Motor neuron (in vitro differentiated cells): ENCODE data around the gene MYO7B. TPM values are rescaled to one million over a fixed set of nuclear protein-coding genes. Genes with fewer than 3 reads are reported as not detected.
A peak's percentile ranks its signal among the peaks of the same experiment; 100 is the strongest.

Source experiments
- ATAC-seq, 8 experiments: fragments of 200-7000 bp; cut with Tn5 transposase; replicated peaks in 6 of 8; 2 replicates each; pipeline ENCODE4 v1.8.0; 2021; ENCODE audit warnings: mild to moderate bottlenecking in 8 of 8, moderate library complexity in 8 of 8
- H3K27ac ChIP-seq, 2 donors: fragments of 250-450 bp; sonication (Bioruptor Pico); 2 replicates each; pipeline ENCODE4 v1.9.0; 2021; ENCODE audit warnings: antibody characterized with exemption in 2 of 2, mild to moderate bottlenecking in 2 of 2, moderate library complexity in 1 of 2
- H3K4me1 ChIP-seq, 2 donors: fragments of 250-450 bp; sonication (Bioruptor Pico); replicated peaks in 1 of 2; 2 replicates each; pipeline ENCODE4 v1.6.1; 2021; ENCODE audit warnings: antibody characterized with exemption in 2 of 2, mild to moderate bottlenecking in 2 of 2, moderate library complexity in 1 of 2
- H3K4me3 ChIP-seq, 5 donors: fragments of 250-450 bp; sonication (Bioruptor Pico); 2 replicates each; pipeline ENCODE4 v1.9.0; 2021; ENCODE audit warnings: antibody characterized with exemption in 5 of 5, mild to moderate bottlenecking in 5 of 5, moderate library complexity in 4 of 5
- WGBS, 10 experiments: fragments of 450-650 bp; shearing (Covaris generic); methylation state at CpG; one replicate each; pipeline ENCODE4 v1.0.0; 2022; 5-methylcytosine and 5-hydroxymethylcytosine counted together
- in situ Hi-C, 9 experiments: fragments of 400-800 bp; cut with MboI; loops; one replicate each; pipeline ENCODE4 v1.15.0; 2021; ENCODE audit warnings: low sequenced_read_pairs in 9 of 9, low pct_unique_long_range_greater_than_20kb in 2 of 9; ENCODE audit not compliant: unreplicated experiment in 9 of 9
- total RNA-seq, 8 experiments: library from RNA; unstranded; fragments of 300-600 nt; gene quantifications; 2 replicates each; pipeline versions ENCODE4 v1.2.3 to v1.2.4, GENCODE V29; 2022

MYO7B gene
- total RNA-seq, 8 experiments from 2014 or later = 0.08 to 1.1 (median 0.36) TPM; not detected in 2

DNA sequence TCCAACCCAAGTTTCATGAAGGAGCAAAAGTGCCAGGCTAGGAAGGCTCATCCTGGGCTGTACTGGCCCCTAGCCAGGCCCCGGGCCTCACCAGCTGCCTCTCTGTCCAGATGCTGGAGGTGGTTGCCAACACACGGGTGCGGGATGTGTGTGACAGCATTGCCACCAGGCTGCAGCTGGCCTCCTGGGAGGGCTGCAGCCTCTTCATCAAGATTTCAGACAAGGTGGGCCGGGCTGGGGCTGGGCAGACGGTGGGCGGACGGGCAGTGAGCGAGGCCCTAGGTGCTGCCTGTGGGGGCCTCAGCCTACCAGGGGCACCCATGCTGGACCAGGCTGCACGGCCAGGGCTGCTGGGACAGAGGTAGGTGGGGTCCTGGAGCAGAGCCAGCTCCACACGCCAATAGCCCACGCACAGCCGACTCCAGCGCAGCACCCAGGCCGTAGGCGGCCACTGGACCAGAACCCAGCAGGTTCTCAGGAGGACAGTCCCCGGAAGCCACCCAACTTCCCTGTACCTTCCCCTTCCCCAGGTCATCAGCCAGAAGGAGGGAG, 98.7 kb downstream of the MYO7B start:
- ATAC-seq = peak in 1 of 8 experiments; percentile 21
- Histone ChIP-seq H3K27ac (no peak overlapping the region), H3K4me3 (no peak overlapping the region), H3K4me1 (peaks cover 10 to 11% of the 10 kb centered on the region in 2 donors)
- 70 to 100% methylated on average over 1 to 2 of the region's 16 CpGs; no CpG with 5 or more reads in 8 of the 10 experiments for WGBS, 10 experiments
- in situ Hi-C loops = no loop called here

DNA sequence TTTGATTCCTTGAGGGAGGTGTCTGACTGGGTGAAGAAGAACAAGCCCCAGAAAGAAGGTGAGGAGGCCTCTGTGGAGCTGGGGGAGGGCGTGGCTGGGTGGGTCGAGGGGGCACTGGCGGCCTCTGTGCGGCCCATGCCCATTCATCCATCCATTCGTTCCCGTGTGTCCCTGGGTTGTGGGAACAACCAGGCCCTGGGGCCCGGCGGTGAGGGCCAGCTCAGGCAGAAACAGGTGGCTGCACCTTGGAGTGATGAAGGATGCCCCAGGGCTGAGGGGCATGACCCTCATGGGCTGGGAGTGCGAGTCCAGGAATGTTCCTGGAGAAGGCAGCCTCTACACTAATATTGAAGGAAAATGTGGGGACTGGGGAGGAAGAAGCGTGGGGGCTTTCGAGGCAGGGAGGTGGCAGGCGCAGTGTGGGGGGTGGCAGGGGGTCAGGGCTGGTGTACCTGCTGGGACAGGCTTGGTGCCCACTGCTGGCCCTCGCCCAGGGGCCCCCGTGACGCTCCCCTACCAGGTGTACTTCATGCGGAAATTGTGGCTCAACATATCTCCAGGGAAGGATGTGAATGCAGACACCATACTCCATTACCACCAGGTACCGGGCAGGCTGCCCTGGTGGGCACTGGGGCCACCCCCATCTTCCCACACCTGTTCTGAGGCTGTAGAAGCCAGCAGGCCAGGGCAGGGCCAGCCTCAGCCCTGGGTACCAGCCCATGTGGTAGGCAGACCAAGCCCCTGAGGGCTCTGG, 99.3 kb downstream of the MYO7B start:
- Histone ChIP-seq H3K4me3 (no peak overlapping the region), H3K4me1 (peaks cover 10 to 11% of the 10 kb centered on the region in 2 donors), H3K27ac (no peak overlapping the region)
- in situ Hi-C loops = no loop called here
- 100% methylated on average over 1 of the region's 17 CpGs; no CpG with 5 or more reads in 8 of the 10 experiments for WGBS, 10 experiments
- ATAC-seq = no peak

DNA sequence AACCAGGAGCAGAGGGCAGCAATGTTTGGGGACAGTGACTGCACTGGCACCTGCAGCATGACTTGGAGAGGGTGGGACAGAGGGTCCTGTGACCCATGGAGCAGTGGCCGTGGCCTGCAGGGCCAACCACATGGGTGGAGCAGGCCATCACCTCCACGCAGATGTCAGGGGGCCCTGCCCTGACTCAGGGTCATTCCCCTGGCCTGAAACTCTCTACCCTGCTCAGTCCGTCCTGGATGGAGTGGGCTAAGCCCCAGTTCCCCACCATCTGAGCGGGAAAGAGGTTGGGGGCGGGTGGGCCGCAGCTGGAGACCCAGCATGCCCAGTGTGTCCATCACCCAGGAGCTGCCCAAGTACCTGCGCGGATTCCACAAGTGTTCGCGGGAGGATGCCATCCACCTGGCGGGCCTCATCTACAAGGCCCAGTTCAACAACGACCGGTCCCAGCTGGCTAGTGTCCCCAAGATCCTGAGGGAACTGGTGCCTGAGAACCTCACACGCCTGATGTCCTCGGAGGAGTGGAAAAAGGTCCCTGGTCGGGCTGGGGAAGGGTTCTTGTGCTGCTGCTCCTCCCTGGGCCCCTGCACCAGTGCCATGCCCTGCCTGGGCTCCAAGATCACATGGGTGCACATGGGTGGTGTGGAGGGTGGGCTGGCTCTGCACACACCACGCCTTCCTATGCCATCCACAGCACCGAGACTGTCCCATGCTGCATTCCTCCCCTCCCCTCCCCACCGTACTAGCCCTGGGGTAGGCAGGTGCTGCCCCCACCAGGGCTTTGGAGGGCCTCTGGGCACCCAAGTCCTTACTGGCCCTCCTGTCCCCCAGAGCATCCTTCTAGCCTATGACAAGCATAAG, 100.1 kb downstream of the MYO7B start:
- Histone ChIP-seq H3K4me1 (peaks cover 15 to 19% of the 10 kb centered on the region in 2 donors), H3K4me3 (no peak overlapping the region), H3K27ac (no peak overlapping the region)
- WGBS, 10 experiments = 82 to 100% methylated on average over 1 to 8 of the region's 19 CpGs; no CpG with 5 or more reads in 8 of the 10 experiments
- ATAC-seq = no peak
- in situ Hi-C loops = no loop called here

DNA sequence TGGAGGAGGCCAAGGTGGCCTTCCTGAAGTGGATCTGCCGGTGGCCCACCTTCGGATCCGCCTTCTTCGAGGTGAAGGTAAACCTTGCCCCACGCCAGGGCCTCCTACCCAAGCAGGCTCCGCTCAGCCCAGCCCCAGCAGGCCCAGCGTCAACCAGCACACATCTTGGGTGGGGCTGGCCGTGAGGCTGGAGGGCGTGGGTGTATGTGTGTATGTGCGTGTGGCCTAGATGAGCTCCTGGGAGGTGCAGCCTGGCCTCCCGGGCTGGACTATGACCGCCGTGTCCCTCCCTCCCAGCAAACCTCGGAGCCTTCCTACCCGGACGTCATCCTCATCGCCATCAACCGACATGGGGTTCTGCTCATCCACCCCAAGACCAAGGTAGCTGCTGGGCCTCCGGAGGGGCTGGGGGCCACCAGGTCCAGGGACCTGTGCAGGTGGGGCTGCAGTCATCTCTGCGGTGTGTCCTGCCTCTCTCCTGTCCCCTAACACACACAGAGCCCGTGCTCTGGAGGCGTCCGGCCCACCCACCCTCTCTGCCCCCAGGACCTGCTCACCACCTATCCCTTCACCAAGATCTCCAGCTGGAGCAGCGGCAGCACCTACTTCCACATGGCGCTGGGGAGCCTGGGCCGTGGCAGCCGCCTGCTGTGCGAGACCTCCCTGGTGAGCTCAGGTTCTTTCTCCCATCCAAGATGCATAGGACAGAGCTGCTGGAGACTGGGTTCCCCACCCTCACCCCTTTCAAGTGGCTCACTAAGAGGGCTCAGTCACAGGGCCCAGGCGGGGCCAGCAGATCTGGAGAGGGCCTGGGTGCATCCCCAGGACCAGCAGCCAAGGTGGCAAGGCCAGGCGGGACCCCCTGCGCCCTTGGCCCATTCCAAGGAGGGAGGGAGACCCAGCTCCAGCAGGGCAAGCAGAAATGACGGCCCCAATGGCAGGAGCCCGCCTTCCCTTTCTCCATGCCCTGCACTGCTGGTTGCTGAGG, 101.1 kb downstream of the MYO7B start:
- 90 to 100% methylated on average over 1 to 2 of the region's 33 CpGs; no CpG with 5 or more reads in 8 of the 10 experiments for WGBS, 10 experiments
- H3K4me3 ChIP-seq = no peak overlapping the region
- in situ Hi-C loops = no loop called here
- H3K27ac ChIP-seq = no peak overlapping the region
- H3K4me1 ChIP-seq = peaks cover 15 to 19% of the 10 kb centered on the region in 2 donors
- ATAC-seq = peak in 3 of 8 experiments; percentile 62 to 69 (median 62)

DNA sequence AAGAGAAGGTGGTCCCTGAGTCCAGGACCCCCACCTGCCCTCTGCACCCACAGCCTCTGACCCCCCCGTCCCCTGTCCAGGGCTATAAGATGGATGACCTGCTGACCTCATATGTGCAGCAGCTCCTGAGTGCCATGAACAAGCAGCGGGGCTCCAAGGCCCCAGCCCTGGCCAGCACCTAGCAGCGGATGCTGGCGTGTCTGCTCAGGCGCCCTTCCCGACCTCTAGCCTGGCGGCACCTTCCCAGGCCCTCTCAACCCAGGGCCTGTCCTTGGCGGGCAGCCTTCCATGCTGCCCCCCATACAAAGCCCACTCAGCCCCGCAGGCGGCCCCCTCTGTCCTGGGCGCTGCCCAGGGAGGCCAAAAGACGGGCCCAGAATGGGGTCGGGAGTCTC, 101.8 kb downstream of the MYO7B start:
- in situ Hi-C loops = no loop called here
- WGBS, 10 experiments = no CpG with 5 or more reads among the region's 13 CpGs
- no peak overlapping the region for H3K4me3 ChIP-seq
- H3K4me1 ChIP-seq = peaks cover 15 to 19% of the 10 kb centered on the region in 2 donors
- ATAC-seq = no peak
- H3K27ac ChIP-seq = no peak overlapping the region

DNA sequence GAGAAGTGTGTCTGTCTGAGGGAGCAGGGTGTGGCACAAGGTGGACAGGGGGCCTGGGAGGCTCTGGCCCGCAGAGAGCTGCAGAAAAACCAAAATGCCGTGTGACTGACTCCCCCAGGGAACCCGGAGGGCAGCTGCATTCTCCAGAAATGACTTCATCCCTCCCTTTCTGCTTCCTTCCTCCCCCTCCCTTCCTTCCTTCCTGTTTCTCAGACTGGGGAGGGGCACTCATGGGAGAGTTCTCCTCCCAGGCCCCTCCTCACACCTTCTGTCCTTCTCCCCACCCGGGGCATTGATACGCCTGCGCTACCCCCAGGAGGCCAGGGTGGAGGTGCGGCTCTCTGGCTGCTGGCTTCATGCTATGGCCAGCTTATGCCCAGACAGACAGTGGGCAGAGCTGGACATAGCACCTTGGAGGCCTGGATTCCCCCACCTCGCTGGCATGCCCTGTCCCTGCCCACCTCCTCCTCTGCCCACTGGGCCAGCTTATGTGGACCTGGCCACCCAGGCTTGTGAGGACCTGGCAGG, 102.3 kb downstream of the MYO7B start:
- Histone ChIP-seq H3K4me3 (no peak overlapping the region), H3K4me1 (peaks cover 15 to 19% of the 10 kb centered on the region in 2 donors), H3K27ac (no peak overlapping the region)
- peak; percentile 5 to 36 (median 18) for ATAC-seq
- WGBS, 10 experiments = 20 to 50% (median 40%) methylated on average over 1 of the region's 8 CpGs; no CpG with 5 or more reads in 7 of the 10 experiments
- in situ Hi-C loops = no loop called here

DNA sequence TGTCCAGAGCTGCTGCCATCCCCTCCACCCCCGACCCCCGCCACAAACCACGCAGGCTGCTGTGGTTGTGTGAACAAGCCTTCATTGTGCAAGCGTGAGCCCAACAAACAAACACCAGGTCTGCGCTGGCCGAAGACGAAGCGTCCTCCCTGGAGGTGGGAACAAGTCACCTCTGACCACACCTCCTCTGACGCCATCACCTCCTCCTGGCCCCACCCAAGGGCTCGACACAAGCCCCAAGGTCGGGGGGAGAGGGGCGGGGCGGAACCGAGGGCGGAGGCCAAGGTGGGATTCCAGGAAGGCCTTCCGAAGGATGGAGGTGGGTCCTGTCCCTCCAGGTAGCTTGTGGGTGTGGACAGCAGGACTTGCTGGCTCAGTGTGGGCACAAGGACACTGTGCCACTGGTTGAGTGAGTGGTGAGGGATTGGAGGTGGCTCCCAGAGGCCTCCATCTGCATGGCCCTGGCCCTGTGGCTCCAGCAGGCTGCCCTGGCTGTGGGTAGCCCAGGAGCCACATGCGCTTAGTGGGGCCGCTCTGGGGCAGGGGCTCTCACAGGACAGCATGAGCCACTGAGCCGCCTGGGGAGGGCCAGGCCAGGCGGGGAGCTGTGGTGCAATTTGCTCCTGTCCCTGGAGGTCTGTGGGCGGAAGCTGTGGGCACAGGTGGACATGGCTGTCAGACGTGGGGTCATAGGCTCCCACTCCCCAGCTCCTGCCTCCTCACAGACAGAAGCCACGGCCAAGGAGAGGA, 103.1 kb downstream of the MYO7B start:
- no peak for ATAC-seq
- 100% methylated on average over 1 to 2 of the region's 23 CpGs; no CpG with 5 or more reads in 8 of the 10 experiments for WGBS, 10 experiments
- in situ Hi-C loops = no loop called here
- Histone ChIP-seq H3K4me3 (no peak overlapping the region), H3K27ac (no peak overlapping the region), H3K4me1 (peaks cover 15 to 19% of the 10 kb centered on the region in 2 donors)

DNA sequence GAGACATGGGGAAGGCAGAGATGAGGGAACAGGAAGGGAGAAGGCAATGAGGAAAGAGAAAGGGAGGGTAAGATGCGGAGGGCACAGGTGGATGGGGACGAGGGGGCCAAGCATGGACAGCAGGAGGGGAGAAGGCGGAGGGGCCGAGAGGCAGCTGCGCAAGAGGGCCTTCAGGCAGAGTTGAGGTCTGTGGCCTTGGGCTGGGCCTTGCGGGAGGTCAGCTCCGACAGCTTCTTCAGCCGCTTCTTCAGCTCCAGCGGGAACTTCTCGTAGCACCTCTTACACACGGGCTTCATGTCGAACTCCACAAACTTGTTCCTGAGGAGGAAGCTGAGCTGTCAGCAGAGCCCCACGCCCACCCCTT, 103.6 kb downstream of the MYO7B start:
- no peak for ATAC-seq
- WGBS, 10 experiments = 90% methylated on average over 2 of the region's 13 CpGs; no CpG with 5 or more reads in 9 of the 10 experiments
- in situ Hi-C loops = no loop called here
- Histone ChIP-seq H3K4me1 (peaks cover 15 to 19% of the 10 kb centered on the region in 2 donors), H3K4me3 (no peak overlapping the region), H3K27ac (no peak overlapping the region)

DNA sequence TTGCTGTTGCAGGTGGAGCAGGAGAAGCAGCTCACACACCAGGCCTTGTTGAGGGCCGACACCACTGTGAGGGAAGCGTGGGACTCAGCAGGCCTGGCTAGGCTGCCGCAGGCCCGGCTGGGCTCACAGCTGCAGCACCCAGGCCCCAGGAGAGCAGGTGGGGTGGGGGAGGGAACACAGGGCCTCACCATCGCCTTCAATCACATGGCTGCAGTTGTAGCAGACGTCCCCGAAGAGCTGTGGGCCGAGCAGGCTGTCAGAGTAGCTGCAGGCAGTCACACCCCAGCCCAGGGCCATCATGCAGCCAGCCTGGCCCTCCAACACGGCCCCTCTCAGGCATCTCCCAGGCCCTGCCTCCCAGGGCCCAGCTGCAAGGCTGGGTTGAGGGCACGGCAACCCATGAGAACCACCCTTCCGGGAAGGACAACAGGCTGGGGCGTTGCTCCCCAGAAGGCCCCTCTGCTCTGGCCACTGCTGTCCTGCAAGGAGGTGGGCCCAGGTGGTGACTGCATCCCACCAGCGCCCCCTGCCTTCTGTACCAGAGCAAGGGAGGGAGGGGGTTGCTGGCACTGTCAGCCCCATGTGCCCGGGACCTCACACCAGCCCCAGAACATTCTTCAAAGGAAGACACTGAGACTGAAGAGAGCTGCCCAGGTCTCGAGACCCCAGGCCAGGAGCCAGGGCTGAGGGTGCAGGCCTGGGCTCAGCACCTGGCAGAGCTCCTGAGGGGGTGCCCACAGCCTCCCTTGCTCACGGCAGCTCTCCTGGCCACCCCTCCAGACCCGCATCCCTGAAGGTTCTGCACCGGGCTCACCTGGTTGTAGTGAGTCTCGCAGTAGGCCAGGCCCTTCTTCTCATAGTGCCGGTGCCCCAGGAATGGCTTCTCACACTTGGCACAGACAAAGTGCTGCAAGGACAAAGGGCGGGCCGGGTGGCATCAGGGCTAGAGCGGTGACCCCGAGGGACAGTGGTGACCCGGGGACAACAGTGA, 104.9 kb downstream of the MYO7B start:
- in situ Hi-C loops = no loop called here
- WGBS, 10 experiments = 25 to 40% methylated on average over 3 to 6 of the region's 25 CpGs; no CpG with 5 or more reads in 8 of the 10 experiments

DNA sequence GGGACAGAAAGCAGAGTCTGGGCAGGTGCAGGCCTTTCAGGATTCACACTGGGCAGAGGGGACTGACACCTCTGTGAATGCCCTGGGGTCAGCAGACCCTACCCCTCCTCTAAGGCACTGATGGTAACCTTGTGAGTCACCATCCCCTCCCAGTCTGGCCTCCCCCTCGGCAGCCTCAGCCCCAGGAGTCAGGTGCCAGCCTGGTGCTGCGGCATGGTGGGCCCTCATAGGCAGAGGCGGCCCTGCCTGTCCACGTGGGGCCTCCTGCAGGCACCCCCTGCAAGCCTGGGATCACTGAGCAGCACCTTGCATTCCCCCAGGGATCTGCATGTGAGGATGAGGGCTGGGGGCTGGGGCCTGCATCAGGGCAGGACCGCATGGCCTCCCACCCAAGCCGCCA, 105.7 kb downstream of the MYO7B start:
- H3K4me3 ChIP-seq = no peak overlapping the region
- in situ Hi-C loops = no loop called here
- ATAC-seq = no peak
- H3K27ac ChIP-seq = no peak overlapping the region
- H3K4me1 ChIP-seq = peaks cover 23 to 34% of the 10 kb centered on the region in 2 donors
- WGBS, 10 experiments = 100% methylated on average over 1 to 2 of the region's 6 CpGs; no CpG with 5 or more reads in 8 of the 10 experiments

More for the DNA sequence above, 104.9 kb downstream of the MYO7B start:
- peaks cover 16 to 27% of the 10 kb centered on the region in 2 donors for H3K4me1 ChIP-seq
- H3K4me3 ChIP-seq = no peak overlapping the region
- ATAC-seq = peak; percentile 62 to 87 (median 78)
- peak overlapping the region in 1 of 2 donors; percentile 67 for H3K27ac ChIP-seq
